GM21717 (cell line): ENCODE data around the gene MIPOL1.
"Not testable (repeated sequence)": the region's sequence is repeated elsewhere in the genome, so short reads cannot be mapped to it uniquely, and the experiment has no call there.

Experiments used
- ATAC-seq: cut with Tn5 transposase; IDR thresholded peaks from one replicate; pipeline ENCODE4 v1.9.1; 2021; ENCODE audit warnings: mild to moderate bottlenecking, moderate library complexity; ENCODE audit not compliant: unreplicated experiment

The MIPOL1 gene

GRCh38 chr14:37186865-37187264 lies 10.9 kb upstream of the MIPOL1 start:
- ATAC-seq, result no peak

DNA sequence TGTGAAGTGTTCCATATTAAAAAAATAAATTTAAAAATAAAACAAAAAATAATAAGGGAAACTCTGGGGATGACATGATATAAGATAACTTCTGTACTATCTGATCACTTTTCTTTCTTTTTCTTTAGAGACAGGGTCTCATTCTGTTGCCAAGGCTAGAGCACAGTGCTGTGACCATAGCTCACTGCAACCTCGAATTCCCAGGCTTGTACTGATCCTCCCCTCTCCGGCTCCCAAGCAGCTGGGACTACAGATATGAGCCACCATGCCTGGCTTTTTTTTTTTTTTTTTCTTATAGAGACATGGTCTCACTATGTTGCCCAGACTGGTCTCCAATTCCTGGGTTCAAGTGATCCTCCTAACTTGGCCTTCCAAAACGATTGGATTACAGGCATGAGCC lies 10.4 kb upstream of the MIPOL1 start:
- ATAC-seq, result no peak

DNA sequence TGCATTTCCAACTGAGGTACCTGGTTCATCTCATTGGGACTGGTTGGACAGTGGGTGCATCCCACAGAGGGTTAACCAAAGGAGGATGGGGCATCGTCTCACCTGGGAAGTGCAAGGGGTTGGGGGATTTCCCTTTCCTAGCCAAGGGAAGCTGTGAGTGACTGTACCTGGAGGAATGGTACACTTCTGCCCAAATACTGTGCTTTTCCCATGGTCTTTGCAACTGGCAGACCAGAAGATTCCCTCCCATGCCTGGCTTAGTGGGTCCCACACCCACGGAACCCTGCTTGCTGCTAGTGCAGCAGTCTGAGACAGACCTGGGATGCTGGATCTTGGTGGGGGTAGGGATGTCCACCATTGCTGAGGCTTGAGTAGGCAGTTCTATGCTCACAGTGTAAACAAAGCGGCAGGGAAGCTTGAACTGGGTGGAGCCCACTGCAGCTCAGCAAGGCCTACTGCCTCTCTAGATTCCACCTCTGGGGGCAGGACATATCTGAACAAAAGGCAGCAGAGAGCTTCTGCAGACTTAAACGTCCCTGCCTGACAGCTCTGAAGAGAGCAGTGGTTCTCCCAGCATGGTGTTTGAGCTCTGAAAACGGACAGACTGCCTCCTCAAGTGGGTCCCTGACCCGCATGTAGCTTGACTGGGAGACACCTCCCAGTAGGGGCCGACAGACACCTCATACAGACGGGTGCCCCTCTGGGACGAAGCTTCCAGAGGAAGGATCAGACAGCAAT lies 9.7 kb upstream of the MIPOL1 start:
- ATAC-seq, result not testable (repeated sequence)

- not testable (repeated sequence) for ATAC-seq
These were observed 8.0 kb upstream of the MIPOL1 start for GRCh38 chr14:37189733-37190132.

DNA sequence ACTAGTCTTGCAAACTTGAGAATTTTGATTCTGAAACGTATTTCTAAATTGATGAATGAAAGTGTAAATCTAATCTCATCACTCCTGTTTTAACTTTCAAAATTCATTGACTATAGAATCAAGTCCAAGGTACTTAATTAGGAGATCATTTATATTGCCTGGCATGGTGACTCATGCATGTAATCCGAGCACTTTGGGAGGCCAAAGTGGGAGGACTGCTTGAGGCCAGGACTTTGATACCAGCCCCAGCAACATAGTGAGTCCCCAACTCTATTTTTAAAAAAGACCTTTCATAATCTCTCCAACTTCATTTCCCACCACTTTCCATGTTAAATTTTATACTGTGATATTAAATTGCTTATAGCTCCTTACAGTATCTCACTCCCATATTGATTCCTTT lies 3.0 kb upstream of the MIPOL1 start:
- no peak for ATAC-seq

DNA sequence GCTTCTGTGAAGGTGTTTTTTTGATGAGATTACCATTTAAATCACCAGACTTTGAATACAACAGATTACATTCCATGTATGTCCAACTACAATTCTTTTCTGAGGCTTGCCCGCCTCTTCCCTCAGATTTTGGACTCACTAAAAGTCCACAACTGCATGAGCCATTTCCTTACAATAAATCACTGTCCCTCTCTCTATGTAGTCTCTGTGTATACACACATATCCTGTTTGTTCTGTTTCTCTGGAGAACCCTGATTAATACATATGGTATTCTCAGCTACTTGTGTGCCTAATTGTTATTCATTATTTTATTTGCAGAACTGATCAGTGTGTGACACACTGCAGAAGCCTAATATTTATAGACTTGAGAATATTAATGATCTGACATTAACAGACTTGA lies 2.4 kb upstream of the MIPOL1 start:
- no peak for ATAC-seq

DNA sequence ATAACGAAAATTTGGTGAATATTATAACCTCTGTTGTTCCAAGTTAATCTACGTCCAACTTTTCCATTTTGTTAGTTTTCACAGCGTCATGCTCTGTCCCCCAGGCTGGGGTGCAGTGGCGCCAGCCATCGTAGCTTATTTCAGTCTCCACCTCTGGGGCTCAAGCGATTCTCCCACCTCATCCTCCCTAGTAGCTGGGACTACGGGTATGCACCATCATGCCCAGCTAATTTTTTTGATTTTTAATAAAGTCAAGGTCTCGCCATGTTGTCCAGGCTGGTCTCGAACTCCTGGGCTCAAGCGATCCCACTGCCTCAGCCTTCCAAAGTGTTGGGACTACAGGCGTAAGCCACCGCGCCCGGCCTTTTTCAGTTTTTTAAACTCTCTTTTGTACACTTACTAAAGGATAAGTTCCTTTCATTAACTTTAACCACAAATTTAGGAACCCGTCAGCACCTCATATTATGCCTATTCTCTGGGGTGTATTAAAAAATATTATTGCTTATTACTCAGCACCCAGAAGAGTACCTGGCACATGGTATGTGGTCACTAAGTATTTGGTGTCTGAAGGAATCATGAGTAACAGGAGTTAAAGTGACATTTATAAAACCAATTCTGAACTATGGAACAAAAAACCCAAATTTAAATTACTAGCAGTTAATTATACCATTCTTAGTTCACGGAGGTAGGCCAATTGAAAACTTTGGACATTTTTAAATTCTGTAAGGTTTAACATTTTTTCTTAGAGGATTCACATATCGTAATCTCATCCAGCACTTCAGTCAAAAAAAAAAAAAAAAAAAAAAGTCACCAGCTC lies 925 bp upstream of the MIPOL1 start:
- ATAC-seq, result no peak

DNA sequence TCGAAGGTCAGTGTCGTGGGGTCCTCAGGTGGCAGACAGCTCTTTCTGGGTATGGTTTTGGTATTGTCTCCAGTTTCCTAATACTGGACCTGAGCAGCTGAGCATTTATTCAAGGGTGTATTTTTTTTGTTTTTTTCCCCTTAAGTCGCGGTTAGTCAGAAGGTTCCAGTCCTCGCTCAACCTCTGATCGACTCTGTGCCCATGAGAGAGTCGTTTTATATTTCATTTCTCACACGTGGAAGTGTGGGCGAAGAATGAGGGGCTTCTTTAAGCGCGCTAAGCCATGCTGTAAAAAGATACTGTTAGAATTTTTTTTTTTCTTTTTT lies 499 bp downstream of the MIPOL1 start:
- ATAC-seq, result no peak

- no peak for ATAC-seq
These were observed 1.2 kb downstream of the MIPOL1 start for GRCh38 chr14:37198907-37199306.

DNA sequence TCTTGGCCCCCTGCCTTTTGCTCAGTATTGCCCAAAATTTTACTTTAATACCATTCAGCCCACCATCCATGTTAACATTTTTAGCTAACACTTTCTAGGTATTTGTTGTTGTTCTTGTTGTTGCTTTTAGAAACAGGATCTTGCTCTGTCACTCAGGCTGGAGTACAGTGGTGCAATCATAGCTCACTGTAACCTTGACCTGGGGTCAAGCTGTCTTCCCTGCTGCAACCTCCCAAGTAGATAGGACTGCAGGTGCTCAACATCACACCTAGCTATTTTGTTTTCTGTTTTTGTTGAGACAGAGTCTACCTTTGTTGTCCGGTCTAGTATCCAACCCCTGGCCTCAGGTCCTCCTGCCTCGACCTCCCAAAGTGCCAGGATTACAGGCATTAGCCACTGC lies 4.0 kb downstream of the MIPOL1 start:
- no peak for ATAC-seq

GRCh38 chr14:37202265-37202664 lies 4.5 kb downstream of the MIPOL1 start:
- no peak for ATAC-seq

DNA sequence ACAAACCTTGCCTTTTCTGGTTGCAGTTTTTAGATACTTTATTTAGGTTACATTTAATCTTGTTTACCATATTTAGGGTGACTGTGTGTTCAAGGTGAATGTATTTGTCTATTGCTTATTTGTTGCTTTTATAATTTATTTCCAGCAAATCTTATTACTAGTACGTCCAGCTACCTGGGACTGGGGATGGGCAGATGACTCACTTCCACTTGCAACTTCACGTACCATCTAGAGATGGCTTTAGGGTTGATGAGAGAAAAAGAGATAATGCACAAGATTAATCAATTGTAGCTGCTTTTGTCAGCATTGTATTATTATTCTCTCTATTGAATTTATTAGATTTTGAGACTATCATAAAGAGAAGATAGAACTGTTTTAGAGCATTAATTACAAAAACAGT lies 5.1 kb downstream of the MIPOL1 start:
- no peak for ATAC-seq

DNA sequence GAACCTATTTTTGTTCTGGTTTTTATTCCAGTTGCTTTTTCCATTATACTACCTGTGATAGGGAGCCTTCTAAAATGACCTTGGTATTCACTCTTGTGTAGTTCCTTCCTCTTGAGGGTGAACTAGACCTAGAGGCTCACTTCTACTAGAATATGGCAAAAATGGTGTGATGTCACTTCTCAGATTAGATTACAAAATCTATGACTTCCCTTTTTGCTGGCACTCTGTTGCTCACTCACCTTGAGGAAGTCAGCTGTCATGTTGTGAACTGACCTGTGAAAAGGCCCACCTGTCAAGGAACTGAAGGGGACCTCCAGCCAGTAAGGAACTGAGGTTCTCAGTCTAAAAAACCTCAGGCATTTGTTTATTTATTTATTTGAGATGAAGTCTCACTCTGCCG lies 5.7 kb downstream of the MIPOL1 start:
- ATAC-seq, result no peak

GRCh38 chr14:37205623-37206605 lies 8.2 kb downstream of the MIPOL1 start:
- not testable (repeated sequence) for ATAC-seq

DNA sequence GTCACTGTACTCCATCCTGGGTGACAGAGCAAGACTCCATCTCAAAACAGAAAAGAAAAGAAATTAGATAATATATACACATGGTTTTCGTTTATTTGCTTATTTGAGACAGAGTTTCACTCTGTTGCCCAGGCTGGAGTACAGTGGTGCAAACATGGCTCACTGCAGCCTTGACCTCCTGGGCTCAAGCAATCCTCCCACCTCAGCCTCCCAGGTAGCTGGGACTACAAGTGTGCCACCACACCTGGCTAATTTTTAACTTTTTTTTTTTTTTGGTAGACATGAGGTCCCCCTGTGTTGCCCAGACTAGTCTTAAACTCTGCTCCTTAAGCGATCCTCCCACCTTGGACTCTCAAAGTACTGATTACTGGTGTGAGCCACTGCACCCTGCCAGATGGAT lies 11.9 kb downstream of the MIPOL1 start:
- not testable (repeated sequence) for ATAC-seq

DNA sequence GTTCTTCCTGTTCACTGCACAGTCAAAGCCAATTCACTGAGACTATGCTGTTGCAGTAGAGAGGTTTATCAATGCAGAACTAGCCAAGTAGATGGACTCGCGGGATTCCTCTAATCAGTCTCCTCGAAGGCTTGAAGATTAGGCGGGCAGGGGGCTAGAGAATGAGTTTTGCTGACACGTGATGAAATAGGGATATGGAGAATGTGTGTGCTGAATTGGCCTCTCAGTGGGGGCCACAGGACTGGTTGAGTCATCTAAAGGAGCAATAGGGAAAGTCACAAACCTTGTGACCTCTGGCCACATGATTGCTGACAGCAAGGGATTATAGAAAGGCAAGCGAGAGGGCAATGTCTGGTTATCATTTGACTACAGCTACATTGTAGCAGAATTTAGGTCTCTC lies 12.7 kb downstream of the MIPOL1 start:
- ATAC-seq, result no peak

- ATAC-seq, result no peak
These were observed 15.3 kb downstream of the MIPOL1 start for GRCh38 chr14:37213016-37213415.

DNA sequence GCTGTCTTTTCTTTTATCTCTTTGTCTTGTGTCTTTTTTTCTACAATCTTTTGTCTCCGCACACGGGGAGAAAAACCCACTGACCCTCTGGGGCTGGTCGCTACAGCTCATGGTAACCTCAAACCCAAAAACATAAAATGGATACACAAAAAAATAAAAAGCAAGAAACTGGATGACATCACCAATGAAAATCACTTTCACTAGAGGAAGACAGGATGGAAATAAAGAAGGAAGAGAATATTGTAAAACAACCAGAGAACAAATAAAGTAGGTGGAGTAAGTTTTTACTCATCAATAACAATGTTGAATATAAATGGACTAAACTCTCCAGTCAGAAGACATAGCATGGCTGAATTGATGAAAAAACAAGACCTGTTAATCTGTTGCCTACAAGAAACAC lies 17.6 kb downstream of the MIPOL1 start:
- ATAC-seq, result no peak

GRCh38 chr14:37221073-37221472 lies 23.3 kb downstream of the MIPOL1 start:
- ATAC-seq, result no peak

- ATAC-seq, result no peak
These were observed 26.3 kb downstream of the MIPOL1 start for GRCh38 chr14:37223947-37224474.

GRCh38 chr14:37225668-37226067 lies 27.9 kb downstream of the MIPOL1 start:
- not testable (repeated sequence) for ATAC-seq
